Measurements from ENCODE around the gene GLIPR2.

- no peak for TF ChIP-seq YY1 (IDR thresholded peaks at IDR 0.05; ENCODE audit: low read depth)
- TF ChIP-seq TAF1 (IDR thresholded peaks at IDR 0.05; ENCODE audit: low read depth): no peak
- no peak for TF ChIP-seq EGR1 (IDR thresholded peaks at IDR 0.05)
- TF ChIP-seq TEAD4 (IDR thresholded peaks at IDR 0.05): no peak
- TF ChIP-seq, protein P1, sequence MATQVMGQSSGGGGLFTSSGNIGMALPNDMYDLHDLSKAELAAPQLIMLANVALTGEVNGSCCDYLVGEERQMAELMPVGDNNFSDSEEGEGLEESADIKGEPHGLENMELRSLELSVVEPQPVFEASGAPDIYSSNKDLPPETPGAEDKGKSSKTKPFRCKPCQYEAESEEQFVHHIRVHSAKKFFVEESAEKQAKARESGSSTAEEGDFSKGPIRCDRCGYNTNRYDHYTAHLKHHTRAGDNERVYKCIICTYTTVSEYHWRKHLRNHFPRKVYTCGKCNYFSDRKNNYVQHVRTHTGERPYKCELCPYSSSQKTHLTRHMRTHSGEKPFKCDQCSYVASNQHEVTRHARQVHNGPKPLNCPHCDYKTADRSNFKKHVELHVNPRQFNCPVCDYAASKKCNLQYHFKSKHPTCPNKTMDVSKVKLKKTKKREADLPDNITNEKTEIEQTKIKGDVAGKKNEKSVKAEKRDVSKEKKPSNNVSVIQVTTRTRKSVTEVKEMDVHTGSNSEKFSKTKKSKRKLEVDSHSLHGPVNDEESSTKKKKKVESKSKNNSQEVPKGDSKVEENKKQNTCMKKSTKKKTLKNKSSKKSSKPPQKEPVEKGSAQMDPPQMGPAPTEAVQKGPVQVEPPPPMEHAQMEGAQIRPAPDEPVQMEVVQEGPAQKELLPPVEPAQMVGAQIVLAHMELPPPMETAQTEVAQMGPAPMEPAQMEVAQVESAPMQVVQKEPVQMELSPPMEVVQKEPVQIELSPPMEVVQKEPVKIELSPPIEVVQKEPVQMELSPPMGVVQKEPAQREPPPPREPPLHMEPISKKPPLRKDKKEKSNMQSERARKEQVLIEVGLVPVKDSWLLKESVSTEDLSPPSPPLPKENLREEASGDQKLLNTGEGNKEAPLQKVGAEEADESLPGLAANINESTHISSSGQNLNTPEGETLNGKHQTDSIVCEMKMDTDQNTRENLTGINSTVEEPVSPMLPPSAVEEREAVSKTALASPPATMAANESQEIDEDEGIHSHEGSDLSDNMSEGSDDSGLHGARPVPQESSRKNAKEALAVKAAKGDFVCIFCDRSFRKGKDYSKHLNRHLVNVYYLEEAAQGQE (IDR thresholded peaks at IDR 0.05; ENCODE audit: low read depth): no peak
These were observed 53.4 kb downstream of the GLIPR2 start for GRCh38 chr9:36189976-36190375.
